Measurements from ENCODE around the gene ATAD3C.

DNA sequence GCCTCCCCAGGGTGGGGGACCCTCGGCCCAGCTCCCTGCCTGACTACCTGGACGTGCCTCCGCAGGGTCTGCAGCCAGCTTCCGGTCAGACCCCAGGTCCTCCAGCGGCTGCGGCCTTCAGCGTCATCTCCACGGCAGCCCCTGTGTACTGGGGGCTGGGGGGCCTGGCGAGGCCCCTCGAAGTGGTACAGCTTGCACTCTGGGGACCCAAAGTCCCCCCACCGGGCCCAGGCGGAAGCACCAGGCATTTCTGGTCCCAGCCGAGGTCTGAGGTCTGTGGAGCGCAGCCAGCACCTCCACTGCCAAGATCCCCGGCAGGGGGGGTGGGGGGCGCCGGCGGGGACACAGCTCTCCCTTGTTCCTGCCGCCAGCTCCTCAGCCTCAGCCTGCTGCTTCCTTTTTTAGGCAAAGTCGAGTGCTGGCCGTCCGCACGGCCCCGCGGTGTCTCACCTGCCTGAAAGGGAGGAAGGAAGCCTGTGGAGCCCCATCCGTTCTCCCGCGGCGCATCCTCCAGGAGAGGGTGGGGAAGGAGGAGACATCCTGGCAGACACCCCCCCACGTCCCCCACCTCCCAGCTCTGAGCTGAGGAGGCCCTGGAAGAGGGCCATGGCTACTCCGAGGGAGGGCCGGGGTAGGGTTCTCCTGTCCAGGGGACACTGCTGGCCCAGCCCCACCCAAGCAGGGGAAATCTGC is 15.2 kb upstream of the ATAD3C start:
- TF ChIP-seq EZH2 (IDR thresholded peaks at IDR 0.05; ENCODE audit: low read length, missing control alignments): no peak
- TF ChIP-seq, protein P1, sequence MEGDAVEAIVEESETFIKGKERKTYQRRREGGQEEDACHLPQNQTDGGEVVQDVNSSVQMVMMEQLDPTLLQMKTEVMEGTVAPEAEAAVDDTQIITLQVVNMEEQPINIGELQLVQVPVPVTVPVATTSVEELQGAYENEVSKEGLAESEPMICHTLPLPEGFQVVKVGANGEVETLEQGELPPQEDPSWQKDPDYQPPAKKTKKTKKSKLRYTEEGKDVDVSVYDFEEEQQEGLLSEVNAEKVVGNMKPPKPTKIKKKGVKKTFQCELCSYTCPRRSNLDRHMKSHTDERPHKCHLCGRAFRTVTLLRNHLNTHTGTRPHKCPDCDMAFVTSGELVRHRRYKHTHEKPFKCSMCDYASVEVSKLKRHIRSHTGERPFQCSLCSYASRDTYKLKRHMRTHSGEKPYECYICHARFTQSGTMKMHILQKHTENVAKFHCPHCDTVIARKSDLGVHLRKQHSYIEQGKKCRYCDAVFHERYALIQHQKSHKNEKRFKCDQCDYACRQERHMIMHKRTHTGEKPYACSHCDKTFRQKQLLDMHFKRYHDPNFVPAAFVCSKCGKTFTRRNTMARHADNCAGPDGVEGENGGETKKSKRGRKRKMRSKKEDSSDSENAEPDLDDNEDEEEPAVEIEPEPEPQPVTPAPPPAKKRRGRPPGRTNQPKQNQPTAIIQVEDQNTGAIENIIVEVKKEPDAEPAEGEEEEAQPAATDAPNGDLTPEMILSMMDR (conservative IDR thresholded peaks at IDR 0.05 in 1 of 2, IDR thresholded peaks at IDR 0.05 in 1 of 2; ENCODE audit: low read depth in 1 of 2, low read length in 2 of 2): no peak
